HG03439 (cell line): ENCODE measurements around the gene LSS.
"Not testable (repeated sequence)": the region's sequence is repeated elsewhere in the genome, so short reads cannot be mapped to it uniquely, and the experiment has no call there.

Experiments used
- ATAC-seq: cut with Tn5 transposase; IDR thresholded peaks from one replicate; pipeline ENCODE4 v1.9.1; 2021; ENCODE audit warnings: mild to moderate bottlenecking, moderate library complexity; ENCODE audit not compliant: unreplicated experiment

The LSS gene

DNA sequence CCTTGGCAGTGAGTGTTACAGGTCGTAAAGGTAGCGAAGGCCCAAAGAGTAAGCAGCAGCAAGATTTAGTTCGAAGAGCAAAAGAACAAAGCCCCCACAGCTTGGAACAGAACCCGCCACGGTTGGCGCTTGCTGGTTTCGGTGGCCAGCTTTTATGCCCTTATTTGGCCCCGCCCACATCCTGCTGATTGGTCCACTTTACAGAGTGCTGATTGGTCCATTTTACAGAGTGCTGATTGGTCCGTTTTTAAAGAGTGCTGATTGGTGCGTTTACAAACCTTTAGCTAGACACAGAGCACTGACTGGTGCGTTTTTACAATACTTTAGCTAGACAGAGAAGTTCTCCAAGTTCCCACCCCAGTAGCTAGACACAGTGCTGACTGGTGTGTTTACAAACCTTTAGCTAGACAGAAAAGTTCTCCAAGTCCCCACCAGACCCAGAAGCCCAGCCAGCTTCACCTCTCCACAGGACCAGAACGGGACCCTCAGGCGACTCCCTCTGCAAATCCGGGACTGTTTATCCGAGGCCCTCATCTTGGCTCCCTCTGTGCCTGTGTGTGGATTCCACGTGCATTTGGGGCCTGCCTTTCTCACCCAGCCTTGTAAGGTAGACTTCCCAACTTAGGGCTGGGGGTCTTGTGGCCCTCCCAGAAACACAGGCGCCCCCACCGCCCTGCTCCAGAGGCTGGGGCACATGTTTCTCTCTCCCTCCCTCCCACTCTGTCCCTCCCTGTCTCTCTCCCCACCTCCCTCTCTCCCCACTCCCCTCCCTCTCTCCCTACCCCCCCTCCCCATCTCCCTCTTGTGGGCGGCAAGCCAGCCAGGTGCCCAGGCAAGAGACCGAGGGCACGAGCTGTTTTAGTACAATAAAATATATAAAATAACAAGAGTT is 85.7 kb downstream of the LSS start:
- no peak for ATAC-seq

DNA sequence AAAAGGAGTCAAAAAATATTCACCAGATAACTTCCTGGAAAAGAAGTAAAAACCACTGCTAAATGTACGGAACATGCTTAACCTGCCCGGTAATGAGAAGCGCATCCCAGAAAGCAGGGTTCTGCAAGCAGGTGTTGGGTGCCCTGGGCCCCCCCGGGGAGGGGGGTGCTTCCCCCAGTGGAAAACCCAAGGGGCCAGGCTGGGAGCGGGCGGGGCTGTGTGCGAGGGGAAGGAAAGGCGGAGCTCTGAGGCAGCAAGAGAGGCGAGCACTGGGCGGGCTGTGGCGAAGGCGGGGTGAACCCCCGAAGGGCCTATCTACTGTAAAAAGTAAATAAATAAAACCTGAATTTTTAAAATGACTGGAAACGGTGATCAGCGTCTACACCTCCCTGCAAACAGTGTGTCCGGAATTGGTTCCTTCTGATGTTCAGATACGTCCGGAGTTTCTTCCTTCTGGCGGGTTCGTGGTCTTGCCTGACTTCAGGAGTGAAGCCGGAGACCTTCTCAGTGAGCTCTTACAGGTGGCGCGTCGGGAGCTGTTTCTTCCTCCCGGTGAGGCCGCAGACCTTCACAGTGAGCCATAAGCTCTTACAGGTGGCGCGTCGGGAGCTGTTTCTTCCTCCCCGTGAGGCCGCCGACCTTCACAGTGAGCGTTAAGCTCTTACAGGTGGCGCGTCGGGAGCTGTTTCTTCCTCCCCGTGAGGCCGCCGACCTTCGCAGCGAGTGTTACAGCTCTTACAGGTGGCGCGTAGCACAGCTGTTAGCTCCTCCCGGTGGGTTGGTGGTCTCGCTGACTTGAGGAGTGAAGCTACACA is 86.6 kb downstream of the LSS start:
- no peak for ATAC-seq

DNA sequence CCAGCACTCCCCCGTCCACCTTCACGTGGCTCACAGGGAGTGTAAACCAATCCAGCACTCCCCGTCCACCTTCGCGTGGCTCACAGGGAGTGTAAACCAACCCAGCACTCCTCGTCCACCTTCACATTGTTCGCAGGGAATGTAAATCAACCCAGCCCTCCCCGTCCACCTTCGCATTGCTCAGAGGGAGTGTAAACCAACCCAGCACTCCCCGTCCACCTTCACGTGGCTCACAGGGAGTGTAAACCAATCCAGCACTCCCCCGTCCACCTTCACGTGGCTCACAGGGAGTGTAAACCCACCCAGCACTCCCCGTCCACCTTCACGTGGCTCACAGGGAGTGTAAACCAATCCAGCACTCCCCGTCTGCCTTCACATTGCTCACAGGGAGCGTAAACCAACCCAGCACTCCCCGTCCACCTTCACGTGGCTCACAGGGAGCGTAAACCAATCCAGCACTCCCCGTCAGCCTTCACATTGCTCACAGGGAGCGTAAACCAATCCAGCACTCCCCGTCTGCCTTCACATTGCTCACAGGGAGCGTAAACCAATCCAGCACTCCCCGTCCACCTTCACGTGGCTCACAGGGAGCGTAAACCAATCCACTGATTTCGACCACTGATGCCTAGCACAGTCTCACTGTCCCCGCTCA is 88.1 kb downstream of the LSS start:
- ATAC-seq = not testable (repeated sequence)

DNA sequence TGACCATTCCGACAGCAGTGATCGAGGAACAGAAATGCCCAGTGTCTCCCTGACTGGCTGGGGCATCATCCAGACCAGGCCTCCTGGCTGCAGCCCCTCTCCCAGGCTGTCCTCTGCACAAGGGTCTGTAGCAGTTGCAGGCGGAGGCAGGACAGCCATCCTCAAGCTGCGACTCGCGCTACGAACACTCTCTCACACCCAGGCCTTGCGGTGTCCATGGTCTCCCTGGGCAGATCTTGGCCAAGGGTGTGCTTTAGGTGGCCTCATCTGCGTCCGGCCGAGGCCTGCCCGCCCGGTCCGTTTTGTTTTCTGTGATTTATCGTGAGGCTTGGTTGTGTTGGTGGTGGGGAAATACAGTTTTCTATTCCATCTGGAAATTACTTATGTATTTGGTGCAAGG is 88.9 kb downstream of the LSS start:
- no peak for ATAC-seq

DNA sequence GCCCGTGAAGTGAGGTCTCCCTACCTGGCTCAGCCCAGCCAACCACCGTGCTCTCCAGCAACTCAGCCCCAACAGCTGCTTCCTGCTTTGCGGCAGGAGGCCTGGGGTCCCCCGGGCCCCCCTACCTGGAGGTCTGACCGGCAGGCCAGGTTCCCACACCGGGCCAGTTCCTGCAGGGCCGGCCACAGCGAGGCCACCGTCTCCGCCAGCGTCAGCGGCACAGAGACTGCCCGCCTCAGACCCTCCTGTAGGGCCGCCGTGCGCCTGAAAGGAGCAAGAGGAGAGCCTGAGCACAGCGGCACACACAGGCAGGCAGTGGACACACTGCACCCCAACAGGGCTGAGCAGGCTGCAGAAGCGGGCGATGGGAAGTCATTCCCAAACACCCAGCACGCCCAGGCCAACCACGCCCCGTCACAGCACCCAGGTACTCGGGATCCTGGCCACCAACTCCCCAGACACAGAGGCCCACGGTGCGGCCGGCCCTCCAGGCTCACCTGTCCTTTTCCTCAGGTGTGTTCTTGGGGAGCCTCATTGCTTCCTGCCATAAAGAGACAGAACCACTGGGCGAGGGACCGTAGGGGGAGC is 90.1 kb downstream of the LSS start:
- no peak for ATAC-seq
